Measurements from ENCODE around the gene PLEKHG2.

Gene PLEKHG2

GRCh38 chr19:39385629-39386411 is 26.6 kb upstream of the PLEKHG2 start:
- DNase-seq: no peak

GRCh38 chr19:39386557-39386956 is 25.9 kb upstream of the PLEKHG2 start:
- DNase-seq: no peak

GRCh38 chr19:39388657-39389056 is 23.8 kb upstream of the PLEKHG2 start:
- no peak for DNase-seq

- DNase-seq: no peak
Measured at GRCh38 chr19:39389631-39390414, 22.6 kb upstream of the PLEKHG2 start.

- peak; percentile 83 for DNase-seq
Measured at GRCh38 chr19:39390451-39390750, 22.1 kb upstream of the PLEKHG2 start.

GRCh38 chr19:39390751-39391437 is 21.6 kb upstream of the PLEKHG2 start, which contains the start of the genes MED29 and PAF1:
Gene MED29, plus strand, starts transcription at chr19:39391378. Its CDS starts 45 bp downstream, at chr19:39391423.
Gene PAF1, minus strand, starts transcription at chr19:39391106. Its CDS starts 242 bp downstream, at chr19:39390864.
- DNase-seq: peak; percentile 93

GRCh38 chr19:39397360-39398296 is 14.8 kb upstream of the PLEKHG2 start:
- peak; percentile 93 for DNase-seq

GRCh38 chr19:39398297-39398864 is 14.1 kb upstream of the PLEKHG2 start:
- DNase-seq: peak; percentile 45

GRCh38 chr19:39399668-39400050 is 12.8 kb upstream of the PLEKHG2 start:
- no peak for DNase-seq

- DNase-seq: no peak
Measured at GRCh38 chr19:39400061-39400460, 12.4 kb upstream of the PLEKHG2 start.

GRCh38 chr19:39401070-39401548 is 11.4 kb upstream of the PLEKHG2 start:
- no peak for DNase-seq

- DNase-seq: peak; percentile 87
Measured at GRCh38 chr19:39401549-39402345, 10.7 kb upstream of the PLEKHG2 start.

GRCh38 chr19:39402346-39403300 is 9.8 kb upstream of the PLEKHG2 start:
- peak; percentile 81 for DNase-seq

GRCh38 chr19:39403331-39404312 is 8.8 kb upstream of the PLEKHG2 start:
- peak; percentile 99 for DNase-seq

GRCh38 chr19:39405261-39405957 is 7.1 kb upstream of the PLEKHG2 start:
- no peak for DNase-seq

- DNase-seq: peak; percentile 88
Measured at GRCh38 chr19:39405958-39406655, 6.4 kb upstream of the PLEKHG2 start.
